NCI-H146 (cell line): ENCODE results near the gene PSTPIP2.

Experiments
- DNase-seq: peaks from one replicate; lab custom pipeline; 2025; lab: John Stamatoyannopoulos, UW

Gene PSTPIP2

DNA sequence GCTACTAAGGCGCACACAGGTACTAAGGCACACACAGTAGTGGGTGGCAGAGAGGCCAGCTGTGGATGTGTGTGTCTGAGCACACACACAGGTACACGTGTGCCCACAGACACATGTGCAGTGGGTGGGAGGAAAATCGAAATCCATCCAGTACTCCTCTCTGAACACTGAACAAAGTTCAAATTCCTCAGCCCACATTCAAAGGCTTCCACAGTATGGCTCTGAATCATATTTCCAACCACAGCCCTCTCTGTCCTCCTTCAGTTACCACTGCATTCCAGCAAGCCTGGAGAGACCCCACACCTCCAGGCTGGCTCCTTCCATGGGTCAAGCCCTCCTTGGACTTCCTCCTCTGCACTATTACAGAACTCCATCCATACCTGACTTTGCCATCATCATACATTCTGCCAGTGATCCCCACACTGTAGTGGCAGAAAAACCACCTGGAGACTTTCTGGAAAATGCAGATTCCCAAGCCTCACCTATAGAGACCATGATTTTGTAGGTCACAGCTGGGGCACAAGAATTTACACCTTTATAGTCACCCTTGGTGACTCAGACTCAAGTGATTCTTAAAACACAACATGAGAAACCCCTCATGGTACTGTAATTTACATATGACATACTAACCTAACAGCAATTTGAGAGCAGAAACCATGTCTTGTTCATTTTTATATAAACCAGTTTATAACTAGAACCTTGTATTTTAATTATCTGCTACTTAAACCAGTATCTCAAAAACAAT lies 136.3 kb downstream of the PSTPIP2 start:
- no peak for DNase-seq
